Astrocyte (in vitro differentiated cells and primary cell): ENCODE results near the gene SLC9A9. TPM values are rescaled to one million over a fixed set of nuclear protein-coding genes. Genes with fewer than 3 reads are reported as not detected.

Source experiments
- DNase-seq: peaks from one replicate; pipeline ENCODE4 v3.0.0-alpha.2; 2010; ENCODE audit warnings: low read depth
- FAIRE-seq: peaks from 2 replicates; lab custom pipeline; 2011; peaks lifted over from hg19 to GRCh38; lab: Jason Lieb, UNC
- H2AFZ ChIP-seq: 2 replicates; pipeline ENCODE4 v1.6.0; 2012; ENCODE audit warnings: low read depth, low read length, inconsistent platforms
- H3K27ac ChIP-seq: 2 replicates; pipeline ENCODE4 v1.5.1; 2011; ENCODE audit warnings: low read depth, low read length, inconsistent platforms
- H3K27me3 ChIP-seq: 2 replicates; pipeline ENCODE4 v1.6.0; 2011; ENCODE audit warnings: low read length, inconsistent platforms; ENCODE audit not compliant: insufficient read depth
- H3K36me3 ChIP-seq: 2 replicates; pipeline ENCODE4 v1.5.1; 2011; ENCODE audit warnings: low read length, inconsistent platforms; ENCODE audit not compliant: insufficient read depth
- H3K4me1 ChIP-seq: 2 replicates; pipeline ENCODE4 v1.5.1; 2011; ENCODE audit warnings: low read length, inconsistent platforms; ENCODE audit not compliant: insufficient read depth
- H3K4me2 ChIP-seq: 2 replicates; pipeline ENCODE4 v1.6.0; 2012; ENCODE audit warnings: low read length, inconsistent platforms
- H3K4me3 ChIP-seq: 2 replicates; pipeline ENCODE4 v1.5.1; 2011; ENCODE audit warnings: low read depth, mild to moderate bottlenecking, low read length, inconsistent platforms; ENCODE audit not compliant: insufficient read depth
- H3K79me2 ChIP-seq: 2 replicates; pipeline ENCODE4 v1.6.0; 2012; ENCODE audit warnings: mild to moderate bottlenecking, low read length, inconsistent platforms; ENCODE audit not compliant: insufficient read depth
- H3K9ac ChIP-seq: 2 replicates; pipeline ENCODE4 v1.6.0; 2012; ENCODE audit warnings: mild to moderate bottlenecking, low read length, inconsistent platforms
- H3K9me3 ChIP-seq: 2 replicates; pipeline ENCODE4 v1.5.1; 2012; ENCODE audit warnings: low read depth, mild to moderate bottlenecking, low read length, inconsistent platforms; ENCODE audit not compliant: insufficient read depth
- H4K20me1 ChIP-seq: 2 replicates; pipeline ENCODE4 v1.6.0; 2012; ENCODE audit warnings: low read length, inconsistent platforms; ENCODE audit not compliant: insufficient read depth
- H3K27ac Mint-ChIP-seq: one replicate; pipeline ENCODE4 v1.8.0; 2021; ENCODE audit warnings: mild to moderate bottlenecking, mixed read lengths; ENCODE audit not compliant: unreplicated experiment
- H3K27me3 Mint-ChIP-seq: one replicate; pipeline ENCODE4 v1.8.0; 2021; ENCODE audit warnings: low read depth, mixed read lengths; ENCODE audit not compliant: unreplicated experiment
- H3K36me3 Mint-ChIP-seq: one replicate; pipeline ENCODE4 v1.8.0; 2021; ENCODE audit warnings: low read depth, mixed read lengths; ENCODE audit not compliant: unreplicated experiment
- H3K4me1 Mint-ChIP-seq: one replicate; pipeline ENCODE4 v1.8.0; 2021; ENCODE audit warnings: low read depth, mixed read lengths; ENCODE audit not compliant: unreplicated experiment
- H3K4me3 Mint-ChIP-seq: one replicate; pipeline ENCODE4 v1.8.0; 2021; ENCODE audit warnings: mild to moderate bottlenecking, moderate library complexity, mixed read lengths; ENCODE audit not compliant: unreplicated experiment
- H3K9me3 Mint-ChIP-seq: one replicate; pipeline ENCODE4 v1.8.0; 2021; ENCODE audit warnings: mild to moderate bottlenecking, mixed read lengths; ENCODE audit not compliant: unreplicated experiment
- EZH2 ChIP-seq: IDR thresholded peaks from 2 replicates; pipeline ENCODE4 v1.6.1; 2012; ENCODE audit warnings: mild to moderate bottlenecking, low read length, inconsistent platforms; ENCODE audit not compliant: insufficient read depth
- total RNA-seq: library from RNA; stranded (reverse); gene quantifications from 2 replicates; pipeline ENCODE4 v1.2.1, GENCODE V29; 2021
- TF ChIP-seq, protein P1 (sequence below): IDR thresholded peaks from 2 replicates; pipeline ENCODE4 v1.5.1; 2011; ENCODE audit warnings: low read depth, mild to moderate bottlenecking, inconsistent platforms, low read length, moderate library complexity; ENCODE audit not compliant: insufficient read depth

Gene SLC9A9
- total RNA-seq, 1 donor from 2014 or later: 1.5 TPM

GRCh38 chr3:143826296-143826695, 22.0 kb downstream of the SLC9A9 start:
- Mint-ChIP-seq H3K4me1 (peaks cover 8% of the 10 kb centered on the region), H3K27ac (no peak overlapping the region), H3K9me3 (no peaks in the 10 kb centered on the region), H3K36me3 (no peaks in the 10 kb centered on the region), H3K27me3 (no peaks in the 10 kb centered on the region), H3K4me3 (no peak overlapping the region)
- no peaks in the 10 kb centered on the region for H3K9me3 ChIP-seq
- no peak overlapping the region for H3K9ac ChIP-seq
- TF ChIP-seq, protein P1, sequence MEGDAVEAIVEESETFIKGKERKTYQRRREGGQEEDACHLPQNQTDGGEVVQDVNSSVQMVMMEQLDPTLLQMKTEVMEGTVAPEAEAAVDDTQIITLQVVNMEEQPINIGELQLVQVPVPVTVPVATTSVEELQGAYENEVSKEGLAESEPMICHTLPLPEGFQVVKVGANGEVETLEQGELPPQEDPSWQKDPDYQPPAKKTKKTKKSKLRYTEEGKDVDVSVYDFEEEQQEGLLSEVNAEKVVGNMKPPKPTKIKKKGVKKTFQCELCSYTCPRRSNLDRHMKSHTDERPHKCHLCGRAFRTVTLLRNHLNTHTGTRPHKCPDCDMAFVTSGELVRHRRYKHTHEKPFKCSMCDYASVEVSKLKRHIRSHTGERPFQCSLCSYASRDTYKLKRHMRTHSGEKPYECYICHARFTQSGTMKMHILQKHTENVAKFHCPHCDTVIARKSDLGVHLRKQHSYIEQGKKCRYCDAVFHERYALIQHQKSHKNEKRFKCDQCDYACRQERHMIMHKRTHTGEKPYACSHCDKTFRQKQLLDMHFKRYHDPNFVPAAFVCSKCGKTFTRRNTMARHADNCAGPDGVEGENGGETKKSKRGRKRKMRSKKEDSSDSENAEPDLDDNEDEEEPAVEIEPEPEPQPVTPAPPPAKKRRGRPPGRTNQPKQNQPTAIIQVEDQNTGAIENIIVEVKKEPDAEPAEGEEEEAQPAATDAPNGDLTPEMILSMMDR: no peak
- no peak for TF ChIP-seq EZH2
- no peak overlapping the region for H3K4me3 ChIP-seq
- H3K4me2 ChIP-seq: no peak overlapping the region
- no peak for FAIRE-seq
- no peaks in the 10 kb centered on the region for H3K27me3 ChIP-seq
- H2AFZ ChIP-seq: no peak overlapping the region
- H3K4me1 ChIP-seq: peaks cover 6% of the 10 kb centered on the region
- H4K20me1 ChIP-seq: no peaks in the 10 kb centered on the region
- DNase-seq: no peak
- no peaks in the 10 kb centered on the region for H3K36me3 ChIP-seq
- no peak overlapping the region for H3K27ac ChIP-seq
- no peaks in the 10 kb centered on the region for H3K79me2 ChIP-seq

DNA sequence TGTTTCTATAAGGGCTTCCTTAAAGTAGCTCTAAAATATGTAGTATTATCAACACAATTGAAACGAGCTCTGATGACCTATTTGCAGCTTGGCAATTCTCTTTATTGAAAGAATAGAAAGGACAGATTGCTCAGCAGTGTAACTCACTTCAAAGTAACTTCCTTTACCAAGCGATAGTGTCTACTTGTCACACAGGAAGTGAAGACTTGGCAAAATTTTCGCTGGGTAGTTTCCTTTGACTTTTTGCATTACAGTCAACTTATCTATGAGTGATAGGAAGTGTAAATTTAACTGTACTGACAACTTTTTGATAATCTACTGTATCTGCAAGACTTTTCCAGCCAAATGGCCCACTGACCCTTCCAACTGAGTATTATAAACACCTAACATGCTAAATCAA, 22.8 kb downstream of the SLC9A9 start:
- H3K4me2 ChIP-seq: no peak overlapping the region
- H3K36me3 ChIP-seq: no peaks in the 10 kb centered on the region
- H4K20me1 ChIP-seq: no peaks in the 10 kb centered on the region
- H3K27ac Mint-ChIP-seq: no peak overlapping the region
- no peak overlapping the region for H3K27ac ChIP-seq
- H3K9me3 ChIP-seq: no peaks in the 10 kb centered on the region
- H3K36me3 Mint-ChIP-seq: no peaks in the 10 kb centered on the region
- H3K27me3 ChIP-seq: no peaks in the 10 kb centered on the region
- no peak for FAIRE-seq
- H3K4me1 ChIP-seq: no peaks in the 10 kb centered on the region
- no peaks in the 10 kb centered on the region for H3K79me2 ChIP-seq
- no peak overlapping the region for H3K4me3 Mint-ChIP-seq
- TF ChIP-seq, protein P1: no peak
- no peak for TF ChIP-seq EZH2
- no peak overlapping the region for H2AFZ ChIP-seq
- H3K4me3 ChIP-seq: no peak overlapping the region
- H3K27me3 Mint-ChIP-seq: no peaks in the 10 kb centered on the region
- no peaks in the 10 kb centered on the region for H3K9me3 Mint-ChIP-seq
- peaks cover 6% of the 10 kb centered on the region for H3K4me1 Mint-ChIP-seq
- no peak for DNase-seq
- no peak overlapping the region for H3K9ac ChIP-seq

DNA sequence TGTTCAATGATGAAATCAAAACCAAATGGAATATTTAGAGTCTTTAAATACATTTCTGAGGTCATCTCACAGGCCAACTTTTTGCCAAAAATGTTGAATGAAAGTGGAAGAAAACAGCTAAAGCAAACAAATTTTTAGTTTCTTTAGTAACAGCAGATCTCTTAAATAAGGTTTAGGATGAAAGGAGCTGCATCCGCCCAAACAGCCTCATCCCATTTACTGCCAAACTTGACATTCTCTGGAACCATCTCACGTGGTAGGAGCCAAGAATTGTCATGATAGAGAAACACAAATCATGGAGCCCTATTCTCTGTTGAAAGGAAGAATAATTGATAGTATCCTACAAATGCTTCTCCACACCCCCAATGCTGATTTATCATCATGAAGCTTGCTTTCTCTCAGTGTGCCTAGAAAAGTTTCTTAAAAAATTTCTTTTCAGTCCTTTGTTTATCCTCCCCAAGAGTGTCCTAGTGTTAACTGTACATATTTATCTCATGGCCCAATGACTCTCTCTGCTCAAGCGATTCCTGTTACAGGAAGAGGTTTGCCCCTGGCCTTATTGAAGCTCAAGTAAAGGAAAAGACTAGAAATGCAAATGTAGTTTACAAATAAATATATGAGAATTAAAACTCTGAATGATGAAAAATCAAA, 23.4 kb downstream of the SLC9A9 start:
- H2AFZ ChIP-seq: no peak overlapping the region
- no peaks in the 10 kb centered on the region for H3K79me2 ChIP-seq
- no peaks in the 10 kb centered on the region for H3K4me1 ChIP-seq
- no peak overlapping the region for H3K4me2 ChIP-seq
- no peak overlapping the region for H3K4me3 Mint-ChIP-seq
- H3K36me3 Mint-ChIP-seq: no peaks in the 10 kb centered on the region
- no peaks in the 10 kb centered on the region for H3K9me3 ChIP-seq
- no peak overlapping the region for H3K4me3 ChIP-seq
- no peaks in the 10 kb centered on the region for H3K9me3 Mint-ChIP-seq
- FAIRE-seq (no peak), DNase-seq (no peak)
- H3K36me3 ChIP-seq: no peaks in the 10 kb centered on the region
- no peaks in the 10 kb centered on the region for H3K27me3 ChIP-seq
- H3K27ac ChIP-seq: no peak overlapping the region
- peaks cover 4% of the 10 kb centered on the region for H3K4me1 Mint-ChIP-seq
- no peaks in the 10 kb centered on the region for H4K20me1 ChIP-seq
- TF ChIP-seq, protein P1: no peak
- H3K27ac Mint-ChIP-seq: no peak overlapping the region
- H3K9ac ChIP-seq: no peak overlapping the region
- H3K27me3 Mint-ChIP-seq: no peaks in the 10 kb centered on the region
